SK-N-SH treated with all-trans-retinoic acid at 6 μM for 48 hours (cell line): Measurements from ENCODE around the gene SDF4.

Experiments used
- ARNTL ChIP-seq: fragments of 450-650 bp; formaldehyde crosslinking; IDR thresholded peaks from 2 replicates; pipeline ENCODE4 v1.5.0; 2020; ENCODE audit warnings: low read depth, mild to moderate bottlenecking, moderate library complexity, borderline replicate concordance
- PATZ1 ChIP-seq: fragments of 250-450 bp; sonication (Bioruptor Pico); IDR thresholded peaks from 2 replicates; pipeline ENCODE4 v1.8.0; 2020; ENCODE audit warnings: mild to moderate bottlenecking, moderate library complexity, borderline replicate concordance
- POU6F1 ChIP-seq: fragments of 250-450 bp; sonication (Bioruptor Pico); IDR thresholded peaks from 2 replicates; pipeline ENCODE4 v1.8.0; 2021; ENCODE audit warnings: low read depth, mild to moderate bottlenecking, moderate library complexity, borderline replicate concordance
- ZFP30 ChIP-seq: fragments of 450-650 bp; formaldehyde crosslinking; IDR thresholded peaks from 2 replicates; pipeline ENCODE4 v1.5.0; 2022; ENCODE audit warnings: mild to moderate bottlenecking, moderate library complexity
- ZNF8 ChIP-seq: fragments of 450-650 bp; formaldehyde crosslinking; IDR thresholded peaks from 2 replicates; pipeline ENCODE4 v1.5.0; 2020; ENCODE audit warnings: mild to moderate bottlenecking, moderate library complexity

- TF ChIP-seq ZFP30 (CRISPR knock-in tag) (no peak), ZNF8 (CRISPR knock-in tag) (no peak), PATZ1 (CRISPR knock-in tag) (no peak), POU6F1 (CRISPR knock-in tag) (no peak), ARNTL (CRISPR knock-in tag) (no peak)
Measured at GRCh38 chr1:1255078-1255477, 23.3 kb upstream of the SDF4 start.
